Choroid plexus epithelial cell (primary cell): ENCODE data around the gene CPA4.

Experiments used
- DNase-seq: peaks from one replicate; pipeline ENCODE4 v3.0.0-alpha.2; 2010; ENCODE audit warnings: low read depth
- H3K4me3 ChIP-seq: 2 replicates; pipeline ENCODE4 v1.5.1; 2011; ENCODE audit warnings: low read depth, mild to moderate bottlenecking, control low read depth, low read length, moderate library complexity
- TF ChIP-seq, protein P1 (sequence below): conservative IDR thresholded peaks from 2 replicates; pipeline ENCODE4 v1.5.1; 2011; ENCODE audit warnings: low read depth, mild to moderate bottlenecking, control low read depth, inconsistent platforms, low read length, moderate library complexity

CPA4 gene

DNA sequence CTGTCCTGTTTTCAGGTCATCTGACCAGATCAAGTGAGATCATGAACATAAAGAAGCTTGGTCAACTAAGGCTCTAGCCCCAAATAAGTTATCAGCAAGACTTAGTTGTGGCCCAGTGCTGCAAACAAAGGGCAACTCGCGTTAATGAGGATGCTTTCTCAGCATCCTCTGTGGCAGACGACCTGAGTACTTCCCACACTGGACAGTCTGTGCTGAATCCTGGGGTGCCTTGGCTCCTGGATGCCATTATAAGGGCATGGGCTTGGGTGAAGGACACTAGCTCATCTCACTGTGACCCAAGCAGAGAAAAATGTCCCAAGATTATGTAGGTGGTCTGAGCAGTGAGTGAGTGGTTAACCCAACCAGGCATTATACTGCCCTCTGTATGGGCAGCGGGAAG, 65.5 kb downstream of the CPA4 start:
- H3K4me3 ChIP-seq, result no peak overlapping the region
- TF ChIP-seq, protein P1, sequence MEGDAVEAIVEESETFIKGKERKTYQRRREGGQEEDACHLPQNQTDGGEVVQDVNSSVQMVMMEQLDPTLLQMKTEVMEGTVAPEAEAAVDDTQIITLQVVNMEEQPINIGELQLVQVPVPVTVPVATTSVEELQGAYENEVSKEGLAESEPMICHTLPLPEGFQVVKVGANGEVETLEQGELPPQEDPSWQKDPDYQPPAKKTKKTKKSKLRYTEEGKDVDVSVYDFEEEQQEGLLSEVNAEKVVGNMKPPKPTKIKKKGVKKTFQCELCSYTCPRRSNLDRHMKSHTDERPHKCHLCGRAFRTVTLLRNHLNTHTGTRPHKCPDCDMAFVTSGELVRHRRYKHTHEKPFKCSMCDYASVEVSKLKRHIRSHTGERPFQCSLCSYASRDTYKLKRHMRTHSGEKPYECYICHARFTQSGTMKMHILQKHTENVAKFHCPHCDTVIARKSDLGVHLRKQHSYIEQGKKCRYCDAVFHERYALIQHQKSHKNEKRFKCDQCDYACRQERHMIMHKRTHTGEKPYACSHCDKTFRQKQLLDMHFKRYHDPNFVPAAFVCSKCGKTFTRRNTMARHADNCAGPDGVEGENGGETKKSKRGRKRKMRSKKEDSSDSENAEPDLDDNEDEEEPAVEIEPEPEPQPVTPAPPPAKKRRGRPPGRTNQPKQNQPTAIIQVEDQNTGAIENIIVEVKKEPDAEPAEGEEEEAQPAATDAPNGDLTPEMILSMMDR, result no peak

DNA sequence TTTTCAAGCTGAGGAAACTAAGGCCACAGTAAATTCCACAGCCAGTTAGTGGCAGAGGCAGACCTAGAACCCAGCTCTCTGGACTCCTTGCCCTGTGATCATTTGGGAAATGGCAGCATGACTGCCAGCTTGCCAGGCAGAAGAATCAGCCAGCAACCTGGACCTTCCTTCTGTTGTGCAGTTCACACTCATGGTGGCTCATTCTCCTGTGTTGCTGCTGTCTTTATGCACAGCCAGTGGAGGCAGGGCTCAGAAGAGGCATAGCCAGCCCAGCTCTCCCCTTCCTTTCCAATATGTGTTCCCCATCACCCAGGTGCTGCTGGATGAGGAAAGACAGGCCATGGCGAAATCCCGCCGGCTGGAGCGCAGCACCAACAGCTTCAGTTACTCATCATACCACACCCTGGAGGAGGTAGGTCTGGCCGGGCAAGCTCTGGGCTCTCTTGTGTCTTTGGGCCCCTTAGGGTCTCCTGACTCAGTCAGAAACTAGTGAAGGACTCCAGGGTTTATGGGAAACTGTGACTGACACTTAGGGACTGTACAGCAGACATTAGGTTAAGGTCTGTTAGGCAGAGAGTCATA, 66.4 kb downstream of the CPA4 start:
- TF ChIP-seq, protein P1, result no peak
- H3K4me3 ChIP-seq, result no peak overlapping the region
- no peak for DNase-seq

More for the DNA sequence above, 65.5 kb downstream of the CPA4 start:
- no peak for DNase-seq

DNA sequence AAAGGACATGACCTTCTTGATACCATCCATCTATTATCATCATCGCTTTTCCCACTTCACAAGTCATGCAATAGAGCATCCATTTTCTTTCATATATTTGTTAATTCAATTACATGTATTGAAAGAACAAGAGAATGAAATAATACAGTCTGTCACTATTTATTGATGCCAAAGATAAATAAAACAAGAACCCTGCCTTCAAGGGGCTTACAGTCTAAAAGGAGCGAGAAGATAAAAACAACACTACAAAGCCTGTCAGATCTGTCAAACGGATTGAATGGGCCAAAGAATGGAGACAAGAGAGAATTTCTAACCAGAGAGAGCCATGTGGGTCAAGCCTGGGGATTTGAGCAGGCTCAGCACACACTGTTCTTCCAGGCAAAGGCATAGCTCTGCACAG, 67.6 kb downstream of the CPA4 start:
- TF ChIP-seq, protein P1, result no peak

DNA sequence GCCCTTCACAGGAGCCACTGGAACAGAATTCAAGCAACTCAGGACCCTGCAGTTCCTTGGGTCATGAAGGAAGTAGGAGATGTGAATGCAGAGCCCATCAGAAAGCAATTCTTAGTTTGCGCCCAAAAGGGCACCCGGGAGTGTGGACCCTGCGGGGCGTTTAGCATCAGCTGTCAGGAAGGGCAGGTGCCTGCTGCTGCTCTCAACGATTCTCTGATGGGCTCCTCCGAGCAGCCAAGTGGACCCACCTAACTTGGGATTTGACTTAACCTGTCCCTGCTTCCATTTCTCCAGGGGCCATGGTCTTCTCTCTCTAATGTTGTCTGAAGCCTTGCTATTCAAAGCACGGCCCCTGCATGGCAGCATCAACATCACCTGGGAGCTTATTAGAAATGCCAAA, 68.7 kb downstream of the CPA4 start:
- DNase-seq, result no peak
- no peak overlapping the region for H3K4me3 ChIP-seq
- TF ChIP-seq, protein P1, result no peak

More for the DNA sequence above, 67.6 kb downstream of the CPA4 start:
- no peak overlapping the region for H3K4me3 ChIP-seq
- DNase-seq, result no peak

DNA sequence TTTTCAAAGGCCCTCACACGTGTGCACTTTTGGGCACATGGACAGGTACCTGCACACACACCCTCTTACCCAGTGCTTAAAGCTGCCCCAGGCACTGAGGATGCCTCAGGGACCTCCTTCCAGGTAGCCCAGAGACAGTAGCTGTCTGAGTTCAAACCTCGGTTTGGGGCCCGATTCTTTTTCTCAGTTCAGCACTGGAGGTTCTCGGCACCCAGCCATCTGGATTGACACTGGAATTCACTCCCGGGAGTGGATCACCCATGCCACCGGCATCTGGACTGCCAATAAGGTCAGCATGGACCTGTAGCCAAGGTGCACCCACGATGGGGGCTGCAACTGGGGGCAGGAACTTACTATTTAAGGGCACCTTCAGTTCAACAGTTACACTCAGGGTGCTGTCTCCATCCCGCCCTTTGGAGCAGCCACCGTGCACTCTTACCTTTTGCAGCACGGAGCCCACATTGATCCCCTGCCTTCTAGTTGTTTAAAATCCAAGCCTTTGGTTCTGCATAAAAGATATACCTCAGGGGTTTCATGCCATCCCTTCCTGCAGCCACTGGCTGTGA, 69.4 kb downstream of the CPA4 start:
- no peak overlapping the region for H3K4me3 ChIP-seq
- TF ChIP-seq, protein P1, result no peak
- no peak for DNase-seq

DNA sequence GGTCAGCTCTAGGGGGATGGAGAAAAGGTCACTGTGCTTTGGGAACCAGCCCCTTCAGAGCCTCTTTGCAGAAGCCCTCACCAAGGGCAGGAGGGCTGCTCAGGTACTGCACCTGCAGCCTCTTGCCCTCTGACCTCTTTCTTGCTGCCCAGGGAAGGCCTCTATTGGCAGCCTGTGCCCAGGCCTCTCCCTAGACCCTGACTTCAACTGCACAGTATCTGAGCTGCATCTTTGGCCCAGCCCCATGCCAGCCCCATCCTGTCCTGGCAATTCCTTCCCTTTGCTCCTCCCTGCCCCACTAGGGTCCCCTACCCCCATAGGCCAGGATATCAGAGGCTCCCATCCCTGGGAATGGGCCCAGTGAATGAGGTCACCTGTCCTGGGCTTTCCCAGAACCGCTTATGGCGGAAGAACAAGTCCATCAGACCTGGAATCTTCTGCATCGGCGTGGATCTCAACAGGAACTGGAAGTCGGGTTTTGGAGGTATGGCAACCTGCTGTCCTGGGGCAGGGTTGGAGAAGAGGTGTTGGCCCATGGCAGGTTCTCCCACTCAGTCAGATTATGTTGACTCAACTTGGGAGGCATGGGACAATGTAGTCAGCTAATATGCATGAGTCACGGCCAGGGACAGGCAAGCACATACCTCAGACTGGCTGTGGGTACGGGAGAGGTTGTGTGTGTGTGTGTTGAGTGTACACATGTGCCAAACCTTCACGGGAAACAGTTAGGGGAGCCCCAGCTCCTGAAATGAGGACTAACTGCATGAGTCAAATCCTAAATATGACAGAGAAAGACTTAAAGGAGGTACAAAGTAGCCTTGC, 70.3 kb downstream of the CPA4 start:
- DNase-seq, result peak; percentile 94
- TF ChIP-seq, protein P1, result no peak
- H3K4me3 ChIP-seq, result no peak overlapping the region
